Large intestine (tissue), 3 donors: ENCODE measurements around the gene EIF4E2. TPM values are rescaled to one million over a fixed set of nuclear protein-coding genes. Genes with fewer than 3 reads are reported as not detected.
A peak's percentile ranks its signal among the peaks of the same experiment; 100 is the strongest.

Source experiments
- DNase-seq, 2 donors: peaks; one replicate each; pipeline versions ENCODE4 v3.0.0 to v3.0.0-alpha.2; 2013
- H3K27ac ChIP-seq: one replicate; pipeline ENCODE4 v1.5.1; 2013; ENCODE audit warnings: low read length
- H3K27me3 ChIP-seq: 2 replicates; pipeline ENCODE4 v1.6.1; 2013; ENCODE audit warnings: low read length; ENCODE audit not compliant: control insufficient read depth, insufficient read depth
- H3K36me3 ChIP-seq: 2 replicates; pipeline ENCODE4 v1.6.1; 2013; ENCODE audit warnings: low read length; ENCODE audit not compliant: control insufficient read depth, insufficient read depth
- H3K4me1 ChIP-seq: one replicate; pipeline ENCODE4 v1.6.1; 2013; ENCODE audit warnings: low read length; ENCODE audit not compliant: control insufficient read depth, insufficient read depth
- H3K4me3 ChIP-seq: one replicate; pipeline ENCODE4 v1.5.1; 2013; ENCODE audit warnings: low read length
- H3K9me3 ChIP-seq: one replicate; pipeline ENCODE4 v1.6.1; 2013; ENCODE audit warnings: mild to moderate bottlenecking, low read depth, low read length, moderate library complexity; ENCODE audit not compliant: control insufficient read depth
- WGBS: methylation state at CpG from one replicate; pipeline ENCODE4 v1.1.5; 2013; ENCODE audit warnings: low lambda C conversion rate; ENCODE audit not compliant: insufficient coverage; 5-methylcytosine and 5-hydroxymethylcytosine counted together
- polyA plus RNA-seq: library from polyadenylated mRNA; unstranded; fragments of 120-200 nt; gene quantifications from one replicate; pipeline ENCODE4 v1.2.1, GENCODE V29; 2013

EIF4E2 gene
- polyA plus RNA-seq, 1 donor, result 77.3 TPM

GRCh38 chr2:232593982-232594381, 43.5 kb downstream of the EIF4E2 start:
- Histone ChIP-seq H3K36me3 (no peaks in the 10 kb centered on the region), H3K4me1 (peaks cover 30% of the 10 kb centered on the region), H3K27ac (peak overlapping the region; percentile 90), H3K9me3 (no peaks in the 10 kb centered on the region), H3K4me3 (no peak overlapping the region), H3K27me3 (no peaks in the 10 kb centered on the region)
- WGBS, result no CpG with 5 or more reads among the region's 7 CpGs
- DNase-seq, result no peak

GRCh38 chr2:232597362-232598079, 47.0 kb downstream of the EIF4E2 start:
- Histone ChIP-seq H3K27me3 (no peaks in the 10 kb centered on the region), H3K27ac (no peak overlapping the region), H3K4me3 (no peak overlapping the region), H3K36me3 (no peaks in the 10 kb centered on the region), H3K9me3 (no peaks in the 10 kb centered on the region), H3K4me1 (peaks cover 22% of the 10 kb centered on the region)
- no CpG with 5 or more reads among the region's 7 CpGs for WGBS
- no peak for DNase-seq

GRCh38 chr2:232598293-232598692, 47.8 kb downstream of the EIF4E2 start:
- Histone ChIP-seq H3K27ac (no peak overlapping the region), H3K4me1 (peaks cover 17% of the 10 kb centered on the region), H3K27me3 (no peaks in the 10 kb centered on the region), H3K4me3 (no peak overlapping the region), H3K9me3 (no peaks in the 10 kb centered on the region), H3K36me3 (no peaks in the 10 kb centered on the region)
- DNase-seq, result no peak
- no CpG with 5 or more reads among the region's 4 CpGs for WGBS

- no peak overlapping the region for H3K27ac ChIP-seq
- no peaks in the 10 kb centered on the region for H3K36me3 ChIP-seq
- no peaks in the 10 kb centered on the region for H3K27me3 ChIP-seq
- H3K4me3 ChIP-seq, result no peak overlapping the region
- WGBS, result no CpG with 5 or more reads among the region's 17 CpGs
- H3K4me1 ChIP-seq, result no peaks in the 10 kb centered on the region
- DNase-seq, result no peak
- H3K9me3 ChIP-seq, result no peaks in the 10 kb centered on the region
Observed at GRCh38 chr2:232600053-232600773, 49.7 kb downstream of the EIF4E2 start.

GRCh38 chr2:232603283-232603682, 52.8 kb downstream of the EIF4E2 start:
- H3K4me3 ChIP-seq, result no peak overlapping the region
- no peak overlapping the region for H3K27ac ChIP-seq
- no peak for DNase-seq
- no peaks in the 10 kb centered on the region for H3K4me1 ChIP-seq
- 83% methylated on average over 2 of the region's 3 CpGs for WGBS
- no peaks in the 10 kb centered on the region for H3K27me3 ChIP-seq
- no peaks in the 10 kb centered on the region for H3K36me3 ChIP-seq
- no peaks in the 10 kb centered on the region for H3K9me3 ChIP-seq

- H3K36me3 ChIP-seq, result no peaks in the 10 kb centered on the region
- no peaks in the 10 kb centered on the region for H3K9me3 ChIP-seq
- no peak overlapping the region for H3K4me3 ChIP-seq
- no peak overlapping the region for H3K27ac ChIP-seq
- H3K27me3 ChIP-seq, result no peaks in the 10 kb centered on the region
- H3K4me1 ChIP-seq, result no peaks in the 10 kb centered on the region
- no CpG with 5 or more reads among the region's 10 CpGs for WGBS
- DNase-seq, result no peak
Observed at GRCh38 chr2:232604535-232604934, 54.0 kb downstream of the EIF4E2 start.

GRCh38 chr2:232607011-232607410, 56.5 kb downstream of the EIF4E2 start:
- no peaks in the 10 kb centered on the region for H3K4me1 ChIP-seq
- H3K27ac ChIP-seq, result no peak overlapping the region
- WGBS, result 40% methylated on average over 1 of the region's 17 CpGs
- H3K4me3 ChIP-seq, result no peak overlapping the region
- no peak for DNase-seq
- no peaks in the 10 kb centered on the region for H3K27me3 ChIP-seq
- H3K9me3 ChIP-seq, result no peaks in the 10 kb centered on the region
- H3K36me3 ChIP-seq, result no peaks in the 10 kb centered on the region

- DNase-seq, result no peak
- no CpG with 5 or more reads among the region's 8 CpGs for WGBS
Observed at GRCh38 chr2:232609607-232610006, 59.1 kb downstream of the EIF4E2 start.

GRCh38 chr2:232610081-232610480, 59.6 kb downstream of the EIF4E2 start:
- no peaks in the 10 kb centered on the region for H3K4me1 ChIP-seq
- WGBS, result no CpG with 5 or more reads among the region's 3 CpGs
- H3K9me3 ChIP-seq, result no peaks in the 10 kb centered on the region
- no peaks in the 10 kb centered on the region for H3K36me3 ChIP-seq
- no peak overlapping the region for H3K27ac ChIP-seq
- DNase-seq, result no peak
- H3K27me3 ChIP-seq, result no peaks in the 10 kb centered on the region
- no peak overlapping the region for H3K4me3 ChIP-seq

More at GRCh38 chr2:232609607-232610006, 59.1 kb downstream of the EIF4E2 start:
- Histone ChIP-seq H3K27me3 (no peaks in the 10 kb centered on the region), H3K4me3 (no peak overlapping the region), H3K27ac (no peak overlapping the region), H3K9me3 (no peaks in the 10 kb centered on the region), H3K36me3 (no peaks in the 10 kb centered on the region), H3K4me1 (no peaks in the 10 kb centered on the region)

- H3K4me3 ChIP-seq, result no peak overlapping the region
- DNase-seq, result no peak
- no peaks in the 10 kb centered on the region for H3K36me3 ChIP-seq
- no peaks in the 10 kb centered on the region for H3K9me3 ChIP-seq
- no peaks in the 10 kb centered on the region for H3K4me1 ChIP-seq
- no peak overlapping the region for H3K27ac ChIP-seq
- WGBS, result no CpG with 5 or more reads among the region's 6 CpGs
- H3K27me3 ChIP-seq, result no peaks in the 10 kb centered on the region
Observed at GRCh38 chr2:232611061-232611460, 60.6 kb downstream of the EIF4E2 start.
